Endothelial cell of umbilical vein (primary cell): ENCODE data around the gene KIAA1210.

Experiments used
- CTCF ChIP-seq, 2 donors: IDR thresholded peaks; 1 replicate in 1 of 2; 2 replicates in 1 of 2; pipeline ENCODE4 v1.5.1; 2011; ENCODE audit warnings: low read length in 2 of 2, mild to moderate bottlenecking in 2 of 2, moderate library complexity in 2 of 2, control low read depth in 1 of 2, inconsistent platforms in 1 of 2, low read depth in 1 of 2; ENCODE audit not compliant: insufficient read depth in 1 of 2; ENCODE audit errors: extremely low read depth in 1 of 2
- POLR2A ChIP-seq: IDR thresholded peaks from 2 replicates; pipeline ENCODE4 v1.6.1; 2012; ENCODE audit warnings: low read depth, mild to moderate bottlenecking, control low read depth, low read length
- POLR2AphosphoS5 ChIP-seq: IDR thresholded peaks from 2 replicates; pipeline ENCODE4 v1.6.1; 2012; ENCODE audit warnings: low read depth, mild to moderate bottlenecking, control low read depth, low read length, moderate library complexity; ENCODE audit not compliant: insufficient read depth

GRCh38 chrX:119093991-119094735, 33.4 kb downstream of the KIAA1210 start:
- TF ChIP-seq CTCF (IDR thresholded peaks at IDR 0.05; ENCODE audit: extremely low read depth in 1 of 2, insufficient read depth in 1 of 2, low read depth in 1 of 2, low read length in 2 of 2) (no peak), POLR2A (no peak), POLR2AphosphoS5 (no peak)
